ENCODE measurements around the gene KDM1A.

DNA sequence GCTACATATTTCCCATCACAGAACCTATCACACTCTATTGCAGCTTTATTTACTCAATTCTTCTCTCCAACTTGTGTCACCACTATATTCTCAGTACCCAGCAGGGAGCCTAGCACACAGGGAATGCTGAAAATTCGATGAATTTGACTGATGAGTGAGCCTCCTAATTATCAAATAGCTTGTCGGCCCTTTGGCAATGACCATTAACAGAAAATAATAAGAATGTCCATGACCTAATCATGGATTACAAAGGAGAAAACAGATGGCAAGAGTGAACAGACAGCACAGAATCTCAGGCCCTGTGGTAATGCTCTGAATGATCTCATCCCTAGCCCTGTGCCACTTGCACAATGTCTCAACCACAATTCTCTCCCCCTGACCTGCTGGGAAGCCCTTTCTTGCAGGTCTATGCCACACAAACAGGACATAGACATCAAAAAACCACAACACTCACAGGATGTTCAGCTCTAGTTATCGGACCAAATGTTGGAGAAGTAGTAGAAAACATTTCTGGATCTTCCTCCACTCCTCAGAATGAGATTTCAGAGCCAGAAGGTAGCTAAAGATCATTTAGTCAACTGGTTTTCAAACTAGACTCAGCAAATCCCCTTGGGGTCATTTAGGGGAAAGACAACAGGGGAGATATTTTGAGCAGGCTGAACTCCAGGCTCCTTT is 80.9 kb downstream of the KDM1A start:
- TF ChIP-seq, protein P1, sequence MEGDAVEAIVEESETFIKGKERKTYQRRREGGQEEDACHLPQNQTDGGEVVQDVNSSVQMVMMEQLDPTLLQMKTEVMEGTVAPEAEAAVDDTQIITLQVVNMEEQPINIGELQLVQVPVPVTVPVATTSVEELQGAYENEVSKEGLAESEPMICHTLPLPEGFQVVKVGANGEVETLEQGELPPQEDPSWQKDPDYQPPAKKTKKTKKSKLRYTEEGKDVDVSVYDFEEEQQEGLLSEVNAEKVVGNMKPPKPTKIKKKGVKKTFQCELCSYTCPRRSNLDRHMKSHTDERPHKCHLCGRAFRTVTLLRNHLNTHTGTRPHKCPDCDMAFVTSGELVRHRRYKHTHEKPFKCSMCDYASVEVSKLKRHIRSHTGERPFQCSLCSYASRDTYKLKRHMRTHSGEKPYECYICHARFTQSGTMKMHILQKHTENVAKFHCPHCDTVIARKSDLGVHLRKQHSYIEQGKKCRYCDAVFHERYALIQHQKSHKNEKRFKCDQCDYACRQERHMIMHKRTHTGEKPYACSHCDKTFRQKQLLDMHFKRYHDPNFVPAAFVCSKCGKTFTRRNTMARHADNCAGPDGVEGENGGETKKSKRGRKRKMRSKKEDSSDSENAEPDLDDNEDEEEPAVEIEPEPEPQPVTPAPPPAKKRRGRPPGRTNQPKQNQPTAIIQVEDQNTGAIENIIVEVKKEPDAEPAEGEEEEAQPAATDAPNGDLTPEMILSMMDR (IDR thresholded peaks at IDR 0.05), result peak in 1 of 3 donors; percentile 27
- TF ChIP-seq POLR2AphosphoS5 (IDR thresholded peaks at IDR 0.05), result peak; percentile 64 to 76 (median 69)
- TF ChIP-seq POLR2A (IDR thresholded peaks at IDR 0.05), result no peak
